Measurements from ENCODE around the gene NAXE.

NAXE gene

DNA sequence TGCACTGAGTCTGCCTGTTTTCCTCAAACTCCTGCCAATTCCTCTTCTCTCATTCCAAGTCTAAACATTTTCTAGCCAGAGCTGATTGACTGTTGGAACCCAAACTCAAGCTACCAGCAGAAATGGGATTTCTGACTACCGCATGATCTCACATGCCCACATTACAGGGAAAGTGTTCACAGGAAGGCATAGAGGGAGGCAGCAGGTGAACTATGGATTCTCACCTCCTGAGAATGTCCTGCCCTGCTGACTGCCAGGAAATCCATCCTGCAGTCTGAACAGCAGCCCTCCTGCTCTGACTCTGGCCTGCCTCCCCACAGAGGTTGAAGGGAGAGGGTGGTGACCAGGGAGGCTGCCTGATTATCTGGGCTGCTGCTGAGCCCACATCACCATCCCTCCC, 41.7 kb upstream of the NAXE start:
- TF ChIP-seq, protein P1, sequence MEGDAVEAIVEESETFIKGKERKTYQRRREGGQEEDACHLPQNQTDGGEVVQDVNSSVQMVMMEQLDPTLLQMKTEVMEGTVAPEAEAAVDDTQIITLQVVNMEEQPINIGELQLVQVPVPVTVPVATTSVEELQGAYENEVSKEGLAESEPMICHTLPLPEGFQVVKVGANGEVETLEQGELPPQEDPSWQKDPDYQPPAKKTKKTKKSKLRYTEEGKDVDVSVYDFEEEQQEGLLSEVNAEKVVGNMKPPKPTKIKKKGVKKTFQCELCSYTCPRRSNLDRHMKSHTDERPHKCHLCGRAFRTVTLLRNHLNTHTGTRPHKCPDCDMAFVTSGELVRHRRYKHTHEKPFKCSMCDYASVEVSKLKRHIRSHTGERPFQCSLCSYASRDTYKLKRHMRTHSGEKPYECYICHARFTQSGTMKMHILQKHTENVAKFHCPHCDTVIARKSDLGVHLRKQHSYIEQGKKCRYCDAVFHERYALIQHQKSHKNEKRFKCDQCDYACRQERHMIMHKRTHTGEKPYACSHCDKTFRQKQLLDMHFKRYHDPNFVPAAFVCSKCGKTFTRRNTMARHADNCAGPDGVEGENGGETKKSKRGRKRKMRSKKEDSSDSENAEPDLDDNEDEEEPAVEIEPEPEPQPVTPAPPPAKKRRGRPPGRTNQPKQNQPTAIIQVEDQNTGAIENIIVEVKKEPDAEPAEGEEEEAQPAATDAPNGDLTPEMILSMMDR (IDR thresholded peaks at IDR 0.05; ENCODE audit: borderline replicate concordance, extremely low read depth, low read length, poor library complexity, severe bottlenecking), result no peak
- TF ChIP-seq EZH2 (IDR thresholded peaks at IDR 0.05; ENCODE audit: borderline replicate concordance, low read depth, low read length, severe bottlenecking), result no peak
- Histone ChIP-seq H3K27me3 (ENCODE audit: insufficient read depth, low read length, poor library complexity) (no peaks in the 10 kb centered on the region), H3K9me3 (ENCODE audit: insufficient read depth, low read length, severe bottlenecking) (no peaks in the 10 kb centered on the region), H3K4me2 (ENCODE audit: insufficient read depth, low read length) (no peak overlapping the region), H3K36me3 (ENCODE audit: insufficient read depth, low read length) (peaks cover 68% of the 10 kb centered on the region), H2AFZ (ENCODE audit: low read depth, low read length) (no peak overlapping the region), H3K4me1 (ENCODE audit: insufficient read depth, low read length) (no peaks in the 10 kb centered on the region), H3K79me2 (ENCODE audit: insufficient read depth, low read length) (no peaks in the 10 kb centered on the region), H3K9ac (ENCODE audit: low read depth, low read length) (no peak overlapping the region), H3K4me3 (ENCODE audit: low read depth in 1 of 2, low read length in 2 of 2) (no peak overlapping the region), H3K27ac (ENCODE audit: low read length) (no peak overlapping the region), H4K20me1 (ENCODE audit: insufficient read depth, low read length) (no peaks in the 10 kb centered on the region)
- DNase-seq (no peak), ATAC-seq (ENCODE audit: insufficient read depth, low read depth) (no peak)

DNA sequence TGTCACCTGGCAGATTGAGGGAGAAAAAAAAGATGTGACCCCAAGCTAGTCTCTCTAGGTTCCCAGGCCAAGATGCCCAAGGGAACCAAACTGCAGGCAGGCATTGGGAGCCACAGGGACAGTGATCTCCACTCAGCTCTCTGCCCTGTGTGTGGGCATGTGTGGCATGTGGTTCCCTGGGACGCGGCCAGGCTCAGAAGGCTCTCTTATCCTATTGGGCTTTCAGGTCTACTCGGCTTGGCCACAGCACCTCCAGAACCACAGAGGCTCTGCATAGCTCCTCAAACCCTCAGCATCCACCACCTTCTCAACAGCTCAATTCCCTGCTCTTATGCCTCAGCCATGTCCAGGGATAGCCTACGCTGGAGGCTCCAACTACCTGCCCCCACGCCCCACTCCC, 41.2 kb upstream of the NAXE start:
- TF ChIP-seq, protein P1 (IDR thresholded peaks at IDR 0.05; ENCODE audit: borderline replicate concordance, extremely low read depth, low read length, poor library complexity, severe bottlenecking), result no peak
- TF ChIP-seq EZH2 (IDR thresholded peaks at IDR 0.05; ENCODE audit: borderline replicate concordance, low read depth, low read length, severe bottlenecking), result no peak
- Histone ChIP-seq H2AFZ (ENCODE audit: low read depth, low read length) (no peak overlapping the region), H3K27ac (ENCODE audit: low read length) (no peak overlapping the region), H3K4me1 (ENCODE audit: insufficient read depth, low read length) (no peaks in the 10 kb centered on the region), H3K36me3 (ENCODE audit: insufficient read depth, low read length) (peaks cover 73% of the 10 kb centered on the region), H3K79me2 (ENCODE audit: insufficient read depth, low read length) (no peaks in the 10 kb centered on the region), H3K4me3 (ENCODE audit: low read depth in 1 of 2, low read length in 2 of 2) (no peak overlapping the region), H3K9ac (ENCODE audit: low read depth, low read length) (no peak overlapping the region), H4K20me1 (ENCODE audit: insufficient read depth, low read length) (no peaks in the 10 kb centered on the region), H3K27me3 (ENCODE audit: insufficient read depth, low read length, poor library complexity) (no peaks in the 10 kb centered on the region), H3K9me3 (ENCODE audit: insufficient read depth, low read length, severe bottlenecking) (no peaks in the 10 kb centered on the region), H3K4me2 (ENCODE audit: insufficient read depth, low read length) (no peak overlapping the region)
- DNase-seq, result no peak
- no peak for ATAC-seq (ENCODE audit: insufficient read depth, low read depth)

DNA sequence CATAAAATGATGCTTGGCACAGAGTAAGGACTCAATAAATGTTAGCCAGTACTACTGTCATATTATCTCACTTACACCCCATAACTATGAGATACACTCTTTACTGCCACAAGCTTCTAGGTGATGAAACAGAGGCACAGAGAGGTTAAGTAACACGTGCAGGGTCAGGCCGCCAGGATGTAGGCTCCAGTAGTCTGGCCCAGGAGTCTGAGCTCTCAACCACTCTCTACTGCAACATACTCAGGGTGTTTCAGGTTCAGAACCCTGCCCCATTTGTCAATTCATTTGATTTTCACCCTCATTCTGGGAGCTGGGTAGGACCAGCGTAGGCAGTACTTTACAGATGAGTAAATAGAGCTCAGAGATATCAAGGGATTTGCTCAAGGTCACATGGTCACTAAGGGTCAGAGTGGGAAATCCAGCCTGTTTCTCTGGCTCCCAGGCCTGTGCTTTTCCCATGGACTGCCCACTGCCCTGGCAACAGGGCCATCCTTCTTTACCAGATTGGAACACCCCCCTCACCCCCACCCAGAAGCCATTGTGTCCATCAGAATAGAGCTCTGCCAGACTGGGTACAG, 40.4 kb upstream of the NAXE start:
- Histone ChIP-seq H4K20me1 (ENCODE audit: insufficient read depth, low read length) (no peaks in the 10 kb centered on the region), H3K27me3 (ENCODE audit: insufficient read depth, low read length, poor library complexity) (no peaks in the 10 kb centered on the region), H3K79me2 (ENCODE audit: insufficient read depth, low read length) (no peaks in the 10 kb centered on the region), H3K4me1 (ENCODE audit: insufficient read depth, low read length) (no peaks in the 10 kb centered on the region), H3K4me2 (ENCODE audit: insufficient read depth, low read length) (no peak overlapping the region), H3K9ac (ENCODE audit: low read depth, low read length) (no peak overlapping the region), H2AFZ (ENCODE audit: low read depth, low read length) (no peak overlapping the region), H3K36me3 (ENCODE audit: insufficient read depth, low read length) (peaks cover 80% of the 10 kb centered on the region), H3K27ac (ENCODE audit: low read length) (no peak overlapping the region), H3K9me3 (ENCODE audit: insufficient read depth, low read length, severe bottlenecking) (no peaks in the 10 kb centered on the region), H3K4me3 (ENCODE audit: low read depth in 1 of 2, low read length in 2 of 2) (no peak overlapping the region)
- no peak for DNase-seq
- ATAC-seq (ENCODE audit: insufficient read depth, low read depth), result no peak
- TF ChIP-seq, protein P1 (IDR thresholded peaks at IDR 0.05; ENCODE audit: borderline replicate concordance, extremely low read depth, low read length, poor library complexity, severe bottlenecking), result no peak
- TF ChIP-seq EZH2 (IDR thresholded peaks at IDR 0.05; ENCODE audit: borderline replicate concordance, low read depth, low read length, severe bottlenecking), result no peak

DNA sequence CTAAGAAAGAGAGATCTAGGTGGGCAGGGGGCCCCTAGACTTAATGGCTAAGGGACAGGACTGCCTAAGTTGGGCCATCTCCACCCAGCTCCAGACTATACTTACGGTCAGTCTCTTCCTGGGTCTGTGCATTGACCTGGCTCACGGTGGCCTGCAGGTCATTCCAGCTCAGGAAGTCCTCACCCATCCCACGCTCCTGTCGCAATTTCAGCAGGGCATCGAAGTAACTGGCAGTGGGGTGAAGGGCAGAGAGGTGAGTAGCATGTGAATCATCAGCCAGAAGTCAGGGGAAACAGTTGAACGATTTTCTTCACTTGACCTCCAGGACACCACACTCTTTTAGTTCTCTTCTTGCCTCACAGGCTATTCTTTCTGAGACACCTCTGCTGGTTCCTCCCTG, 39.7 kb upstream of the NAXE start:
- no peak for DNase-seq
- H3K4me1 ChIP-seq (ENCODE audit: insufficient read depth, low read length), result no peaks in the 10 kb centered on the region

More for the DNA sequence above, 39.7 kb upstream of the NAXE start:
- Histone ChIP-seq H2AFZ (ENCODE audit: low read depth, low read length) (no peak overlapping the region), H3K9me3 (ENCODE audit: insufficient read depth, low read length, severe bottlenecking) (no peaks in the 10 kb centered on the region), H3K36me3 (ENCODE audit: insufficient read depth, low read length) (peaks cover 77% of the 10 kb centered on the region), H3K9ac (ENCODE audit: low read depth, low read length) (no peak overlapping the region), H3K79me2 (ENCODE audit: insufficient read depth, low read length) (no peaks in the 10 kb centered on the region), H3K4me2 (ENCODE audit: insufficient read depth, low read length) (no peak overlapping the region), H3K4me3 (ENCODE audit: low read depth in 1 of 2, low read length in 2 of 2) (no peak overlapping the region), H4K20me1 (ENCODE audit: insufficient read depth, low read length) (no peaks in the 10 kb centered on the region), H3K27me3 (ENCODE audit: insufficient read depth, low read length, poor library complexity) (no peaks in the 10 kb centered on the region), H3K27ac (ENCODE audit: low read length) (no peak overlapping the region)
- TF ChIP-seq EZH2 (IDR thresholded peaks at IDR 0.05; ENCODE audit: borderline replicate concordance, low read depth, low read length, severe bottlenecking), result no peak
- TF ChIP-seq, protein P1 (IDR thresholded peaks at IDR 0.05; ENCODE audit: borderline replicate concordance, extremely low read depth, low read length, poor library complexity, severe bottlenecking), result no peak
- no peak for ATAC-seq (ENCODE audit: insufficient read depth, low read depth)
